ENCODE results near the gene EFCAB8.

The EFCAB8 gene

DNA sequence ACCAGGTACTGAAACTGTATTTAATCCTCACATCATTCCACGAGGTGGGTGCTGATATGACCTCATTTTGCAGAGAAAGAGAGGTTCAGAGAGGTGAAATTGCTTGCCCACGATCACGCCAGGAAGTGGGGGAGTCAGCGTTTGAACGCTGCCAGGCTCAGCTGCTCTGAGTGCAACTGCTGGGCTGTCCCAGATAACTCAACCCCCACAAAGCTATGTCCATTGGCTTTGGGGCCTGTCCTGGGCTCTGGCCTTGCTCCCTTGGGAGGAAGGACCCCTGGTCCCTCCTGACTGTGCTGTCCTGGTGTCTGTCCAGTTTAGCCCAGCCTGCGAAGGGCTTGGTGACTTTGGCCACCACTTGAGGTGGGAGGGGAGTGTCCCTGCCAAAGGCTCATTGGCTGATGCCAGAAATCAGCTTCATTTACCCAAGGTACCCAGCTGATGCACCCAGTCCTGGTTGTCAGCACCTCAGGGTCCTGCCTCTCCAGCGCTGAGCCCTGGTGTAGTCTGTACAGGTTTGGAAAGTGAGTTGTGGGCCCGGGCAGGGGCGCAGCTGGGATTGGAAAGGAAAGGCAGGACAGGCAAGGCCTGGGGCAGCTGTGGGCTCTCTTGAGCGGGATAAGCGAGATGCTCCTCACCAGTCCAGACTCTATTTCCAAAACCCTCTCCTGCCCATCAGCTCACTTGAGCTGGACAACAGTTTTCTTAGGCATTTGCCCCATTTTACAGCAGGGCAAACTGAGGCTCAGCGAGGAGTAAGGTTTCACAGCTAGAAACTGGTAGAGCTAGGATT lies 107.1 kb downstream of the EFCAB8 start:
- TF ChIP-seq, protein P1, sequence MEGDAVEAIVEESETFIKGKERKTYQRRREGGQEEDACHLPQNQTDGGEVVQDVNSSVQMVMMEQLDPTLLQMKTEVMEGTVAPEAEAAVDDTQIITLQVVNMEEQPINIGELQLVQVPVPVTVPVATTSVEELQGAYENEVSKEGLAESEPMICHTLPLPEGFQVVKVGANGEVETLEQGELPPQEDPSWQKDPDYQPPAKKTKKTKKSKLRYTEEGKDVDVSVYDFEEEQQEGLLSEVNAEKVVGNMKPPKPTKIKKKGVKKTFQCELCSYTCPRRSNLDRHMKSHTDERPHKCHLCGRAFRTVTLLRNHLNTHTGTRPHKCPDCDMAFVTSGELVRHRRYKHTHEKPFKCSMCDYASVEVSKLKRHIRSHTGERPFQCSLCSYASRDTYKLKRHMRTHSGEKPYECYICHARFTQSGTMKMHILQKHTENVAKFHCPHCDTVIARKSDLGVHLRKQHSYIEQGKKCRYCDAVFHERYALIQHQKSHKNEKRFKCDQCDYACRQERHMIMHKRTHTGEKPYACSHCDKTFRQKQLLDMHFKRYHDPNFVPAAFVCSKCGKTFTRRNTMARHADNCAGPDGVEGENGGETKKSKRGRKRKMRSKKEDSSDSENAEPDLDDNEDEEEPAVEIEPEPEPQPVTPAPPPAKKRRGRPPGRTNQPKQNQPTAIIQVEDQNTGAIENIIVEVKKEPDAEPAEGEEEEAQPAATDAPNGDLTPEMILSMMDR (IDR thresholded peaks at IDR 0.05; ENCODE audit: borderline replicate concordance, insufficient read depth, low read depth, low read length) = no peak
- no peak overlapping the region for H3K4me3 ChIP-seq (ENCODE audit: low read depth, low read length)

DNA sequence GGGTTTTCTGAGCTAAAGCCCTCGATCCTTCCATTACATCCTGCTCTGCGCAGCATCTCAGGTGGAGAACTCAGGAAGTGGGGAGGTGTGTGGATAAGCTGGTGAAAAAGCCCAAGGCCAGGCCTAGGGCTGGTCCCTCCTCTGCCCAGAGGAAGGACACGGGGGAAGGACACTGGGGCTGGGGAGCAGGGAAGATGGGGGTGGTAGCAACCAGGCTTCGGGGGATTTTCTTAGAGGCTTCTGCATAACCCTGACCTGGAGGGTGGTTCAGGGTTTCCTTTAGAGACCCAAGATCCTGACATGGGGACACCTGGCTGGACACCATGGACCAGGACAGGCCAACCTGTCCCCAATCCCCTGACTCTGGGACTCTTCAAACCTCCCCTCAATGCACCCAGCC lies 107.7 kb downstream of the EFCAB8 start:
- no peak overlapping the region for H3K4me3 ChIP-seq (ENCODE audit: low read depth, low read length)
- TF ChIP-seq, protein P1 (IDR thresholded peaks at IDR 0.05; ENCODE audit: borderline replicate concordance, insufficient read depth, low read depth, low read length) = no peak

DNA sequence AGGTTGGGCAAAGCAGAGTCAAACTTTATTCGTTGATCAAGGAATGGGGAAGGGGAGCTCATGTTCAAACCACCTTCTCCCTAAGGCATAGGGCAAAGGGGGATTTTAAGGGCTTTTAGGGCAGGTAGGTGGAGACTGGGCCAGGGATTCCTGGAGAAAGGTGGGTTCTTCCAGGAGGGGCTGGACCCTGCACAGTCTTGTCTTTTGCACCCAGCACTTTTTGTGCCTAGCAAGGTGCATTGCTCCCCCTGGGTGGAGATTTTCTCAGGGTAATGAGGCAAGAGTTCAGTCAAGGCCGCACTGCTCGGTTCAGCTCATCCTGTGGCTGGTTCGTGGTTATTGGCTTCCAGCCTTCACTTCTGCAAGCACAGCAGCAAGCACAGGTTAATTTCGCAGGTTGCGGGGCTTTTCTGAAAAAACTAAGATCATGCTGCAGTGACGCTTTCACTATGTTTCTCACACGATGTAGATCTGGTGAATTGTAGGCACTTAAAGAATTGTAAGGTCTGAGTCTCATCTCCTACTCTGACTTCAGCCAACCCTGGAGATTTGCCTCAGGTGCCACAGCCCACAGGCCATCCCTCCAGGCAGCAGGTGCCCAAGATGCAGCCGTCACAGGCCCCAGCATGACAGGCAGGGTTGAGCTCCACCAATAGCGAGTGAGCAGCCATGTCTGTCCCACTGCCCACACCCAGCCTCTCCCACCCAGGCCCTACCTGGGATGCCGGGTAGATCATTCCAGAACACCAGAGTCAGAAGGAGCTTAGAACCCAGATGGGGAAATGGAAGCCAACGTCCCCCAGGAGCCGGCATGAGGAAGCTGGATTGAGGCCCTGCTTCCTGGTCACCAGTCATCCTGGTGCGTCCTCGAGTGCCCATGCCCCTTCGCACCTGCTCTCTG lies 108.4 kb downstream of the EFCAB8 start:
- H3K4me3 ChIP-seq (ENCODE audit: low read depth, low read length) = no peak overlapping the region
- TF ChIP-seq, protein P1 (IDR thresholded peaks at IDR 0.05; ENCODE audit: borderline replicate concordance, insufficient read depth, low read depth, low read length) = no peak

DNA sequence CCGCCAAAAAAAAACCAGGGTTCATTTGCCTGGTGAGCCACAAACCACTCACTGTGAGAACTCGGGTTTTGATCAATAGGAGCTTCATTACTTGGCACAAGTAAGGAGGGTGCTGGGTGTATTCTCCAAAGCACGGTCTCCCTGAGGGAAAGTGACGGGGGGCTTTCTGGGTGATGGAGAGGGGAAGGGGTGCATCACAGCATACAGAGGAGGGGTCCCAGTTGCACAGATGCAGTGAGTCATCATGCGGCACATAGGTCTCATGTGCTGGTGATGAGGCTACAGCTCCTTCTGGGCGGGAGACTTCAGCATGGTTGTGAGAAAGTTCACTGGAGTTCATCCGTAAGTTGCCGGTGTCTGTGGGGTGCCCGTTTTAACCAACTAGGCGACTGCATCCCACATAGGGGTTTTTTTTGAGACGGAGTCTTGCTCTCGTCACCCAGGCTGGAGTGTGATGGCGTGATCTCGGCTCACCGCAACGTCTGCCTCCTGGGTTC lies 109.3 kb downstream of the EFCAB8 start:
- H3K4me3 ChIP-seq (ENCODE audit: low read depth, low read length) = no peak overlapping the region
- TF ChIP-seq, protein P1 (IDR thresholded peaks at IDR 0.05; ENCODE audit: borderline replicate concordance, insufficient read depth, low read depth, low read length) = no peak

DNA sequence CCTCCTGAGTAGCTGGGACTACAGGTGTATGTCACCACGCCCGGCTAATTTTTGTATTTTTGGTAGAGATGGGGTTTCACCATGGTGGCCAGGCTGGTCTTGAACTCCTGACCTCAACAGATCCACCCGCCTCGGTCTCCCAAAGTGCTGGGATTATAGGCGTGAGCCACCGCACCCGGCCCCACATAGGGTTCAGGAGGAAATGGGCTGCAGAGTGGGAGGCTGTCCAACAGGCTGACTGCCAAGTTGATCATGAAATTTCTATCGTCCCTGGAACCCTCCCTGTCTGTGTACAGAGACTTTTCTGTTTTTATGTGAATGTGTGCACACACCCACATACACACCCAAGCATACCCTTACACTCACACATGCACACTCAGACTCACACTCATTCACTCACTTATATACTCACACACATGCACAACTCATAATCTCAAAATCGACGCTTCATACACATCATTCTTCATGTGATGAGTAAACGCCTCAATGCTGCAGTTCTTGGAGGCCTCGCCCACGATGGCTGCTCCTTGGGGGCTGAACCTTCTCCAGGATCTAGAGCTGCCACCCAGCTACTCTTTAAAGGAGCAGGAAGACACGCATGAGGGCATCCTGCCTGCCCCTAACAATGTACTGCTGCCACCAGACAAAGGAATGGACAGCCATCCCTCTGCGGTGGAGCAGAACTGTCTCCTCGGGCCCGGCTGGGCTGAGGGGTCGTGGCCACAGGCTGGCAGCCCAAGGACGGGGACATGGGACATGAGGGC lies 109.9 kb downstream of the EFCAB8 start:
- TF ChIP-seq, protein P1 (IDR thresholded peaks at IDR 0.05; ENCODE audit: borderline replicate concordance, insufficient read depth, low read depth, low read length) = no peak
- H3K4me3 ChIP-seq (ENCODE audit: low read depth, low read length) = no peak overlapping the region

DNA sequence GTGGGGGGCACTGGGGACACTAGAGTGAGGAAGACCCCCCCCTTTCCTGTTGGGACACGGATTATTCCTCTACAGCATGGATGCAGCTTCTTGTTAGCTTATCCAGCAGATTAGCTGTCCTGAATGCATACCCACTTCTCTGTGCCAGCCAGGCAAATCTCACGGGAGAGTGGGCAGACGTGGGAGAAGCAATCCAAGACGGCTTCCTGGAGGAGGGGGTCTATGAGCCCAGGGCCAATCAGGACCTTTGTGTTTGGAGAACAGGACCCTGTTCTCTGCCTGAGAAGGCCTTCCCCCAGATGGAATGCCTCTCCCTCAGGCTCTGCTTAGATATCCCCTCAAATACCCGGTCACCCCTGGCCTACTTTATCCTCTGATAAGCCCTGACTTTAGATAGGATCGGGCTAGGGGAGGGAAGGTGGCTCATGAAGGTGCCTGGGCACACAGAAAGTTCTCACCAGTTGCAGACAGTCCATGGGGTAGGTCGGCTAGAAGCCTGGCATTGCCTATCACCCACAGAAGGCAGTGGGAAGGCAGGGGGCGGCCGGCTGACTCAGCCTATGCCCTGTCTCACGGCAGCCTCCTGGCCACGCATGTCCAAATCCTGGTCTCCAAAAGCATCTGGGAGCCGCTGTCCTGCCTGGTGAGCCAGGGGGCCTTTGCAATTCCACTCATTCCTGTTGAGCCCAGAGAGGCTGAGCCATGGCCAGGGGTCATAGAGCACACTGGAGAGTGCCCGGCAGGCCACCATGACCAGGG lies 110.8 kb downstream of the EFCAB8 start:
- TF ChIP-seq, protein P1 (IDR thresholded peaks at IDR 0.05; ENCODE audit: borderline replicate concordance, insufficient read depth, low read depth, low read length) = no peak
- H3K4me3 ChIP-seq (ENCODE audit: low read depth, low read length) = no peak overlapping the region
